Nephron (organoid): ENCODE results near the gene SOCS6.

Experiments
- H3K27ac Mint-ChIP-seq, 3 experiments: 2 replicates each; pipeline ENCODE4 v1.8.0; 2020; ENCODE audit warnings: mixed read lengths in 3 of 3, mild to moderate bottlenecking in 2 of 3, moderate library complexity in 1 of 3
- H3K27me3 Mint-ChIP-seq: 2 replicates; pipeline ENCODE4 v1.8.0; 2021; ENCODE audit warnings: low read depth, mild to moderate bottlenecking, moderate library complexity, mixed read lengths
- H3K36me3 Mint-ChIP-seq: 2 replicates; pipeline ENCODE4 v1.8.0; 2020; ENCODE audit warnings: low read depth, mixed read lengths
- H3K4me1 Mint-ChIP-seq: 2 replicates; pipeline ENCODE4 v1.8.0; 2020; ENCODE audit warnings: mixed read lengths
- H3K4me3 Mint-ChIP-seq, 3 experiments: 2 replicates each; pipeline ENCODE4 v1.8.0; 2020; ENCODE audit warnings: mild to moderate bottlenecking in 3 of 3, mixed read lengths in 3 of 3, moderate library complexity in 2 of 3
- H3K9me3 Mint-ChIP-seq: 2 replicates; pipeline ENCODE4 v1.8.0; 2020; ENCODE audit warnings: mixed read lengths
- CTCF ChIP-seq, 3 experiments: fragments of 200-600 bp; sonication (generic); IDR thresholded peaks; one replicate each; pipeline ENCODE4 v1.5.0; 2021; ENCODE audit warnings: antibody characterized with exemption in 3 of 3; ENCODE audit not compliant: unreplicated experiment in 3 of 3

SOCS6 gene

DNA sequence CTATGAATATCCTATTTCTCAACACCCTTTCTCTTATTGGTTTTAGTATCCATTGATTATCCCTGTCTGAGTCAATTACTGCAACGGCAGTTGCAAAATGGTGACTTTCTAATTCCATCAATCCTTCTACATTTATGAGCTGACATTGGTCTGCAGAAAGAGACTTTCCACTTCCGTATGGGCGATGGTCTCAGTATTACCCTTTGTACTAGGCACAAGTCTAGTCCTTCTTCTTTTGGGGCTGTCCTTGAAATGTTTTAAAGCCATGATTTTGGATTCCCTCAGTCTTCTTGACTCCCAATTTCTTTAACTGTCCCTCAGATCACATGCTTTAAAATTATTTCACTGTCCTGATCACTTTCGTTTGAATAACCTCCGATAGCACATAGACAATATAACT is 32.7 kb upstream of the SOCS6 start:
- Mint-ChIP-seq H3K36me3 (no peaks in the 10 kb centered on the region), H3K4me3 (no peak overlapping the region), H3K9me3 (no peaks in the 10 kb centered on the region), H3K27me3 (no peaks in the 10 kb centered on the region), H3K27ac (no peak overlapping the region), H3K4me1 (no peaks in the 10 kb centered on the region)
- no peak for TF ChIP-seq CTCF (IDR thresholded peaks at IDR 0.05; ENCODE audit: unreplicated experiment in 3 of 3)

GRCh38 chr18:70256994-70257393 is 31.9 kb upstream of the SOCS6 start:
- Mint-ChIP-seq H3K4me1 (no peaks in the 10 kb centered on the region), H3K27me3 (no peaks in the 10 kb centered on the region), H3K36me3 (no peaks in the 10 kb centered on the region), H3K4me3 (no peak overlapping the region), H3K27ac (no peak overlapping the region), H3K9me3 (no peaks in the 10 kb centered on the region)
- no peak for TF ChIP-seq CTCF (IDR thresholded peaks at IDR 0.05; ENCODE audit: unreplicated experiment in 3 of 3)

- H3K9me3 Mint-ChIP-seq, result no peaks in the 10 kb centered on the region
- no peaks in the 10 kb centered on the region for H3K36me3 Mint-ChIP-seq
- no peaks in the 10 kb centered on the region for H3K4me1 Mint-ChIP-seq
- no peak overlapping the region for H3K4me3 Mint-ChIP-seq
- H3K27ac Mint-ChIP-seq, result no peak overlapping the region
- TF ChIP-seq CTCF (IDR thresholded peaks at IDR 0.05; ENCODE audit: unreplicated experiment in 3 of 3), result no peak
- no peaks in the 10 kb centered on the region for H3K27me3 Mint-ChIP-seq
Measured at GRCh38 chr18:70258243-70258642, 30.6 kb upstream of the SOCS6 start.

- H3K9me3 Mint-ChIP-seq, result no peaks in the 10 kb centered on the region
- no peaks in the 10 kb centered on the region for H3K4me1 Mint-ChIP-seq
- H3K27me3 Mint-ChIP-seq, result no peaks in the 10 kb centered on the region
- H3K27ac Mint-ChIP-seq, result no peak overlapping the region
- no peak overlapping the region for H3K4me3 Mint-ChIP-seq
- TF ChIP-seq CTCF (IDR thresholded peaks at IDR 0.05; ENCODE audit: unreplicated experiment in 3 of 3), result no peak
- H3K36me3 Mint-ChIP-seq, result no peaks in the 10 kb centered on the region
Measured at GRCh38 chr18:70260683-70261082, 28.2 kb upstream of the SOCS6 start.

DNA sequence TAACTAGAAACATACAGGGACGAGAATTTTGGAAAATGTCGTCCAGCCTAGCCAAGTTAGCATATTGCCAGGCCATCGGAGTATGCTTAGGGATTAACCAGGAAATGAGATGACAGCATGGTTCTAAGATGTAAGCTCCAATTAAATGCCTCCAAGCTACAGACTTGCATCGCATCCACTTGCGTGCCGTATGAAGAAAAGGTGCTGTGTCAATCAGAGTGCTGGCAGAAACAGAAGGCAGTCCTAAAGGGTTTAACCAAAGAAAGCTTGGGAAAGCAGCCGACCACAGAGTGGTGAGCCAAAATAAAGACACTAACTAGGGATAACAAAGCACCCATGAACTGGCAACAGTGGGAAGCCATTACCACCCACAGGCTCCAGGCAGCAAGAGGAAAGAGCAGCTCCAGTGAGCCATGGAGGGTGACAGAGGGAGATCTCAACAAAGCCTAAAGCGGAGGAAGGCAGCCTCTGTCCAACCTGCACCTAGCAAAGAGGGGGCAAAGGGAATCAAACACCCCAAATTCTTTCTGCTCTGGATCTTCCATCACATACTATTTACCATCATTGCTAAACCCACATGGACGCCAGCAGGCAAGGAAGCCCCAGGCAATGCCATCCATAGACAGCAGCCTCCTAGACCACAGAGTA is 27.6 kb upstream of the SOCS6 start:
- TF ChIP-seq CTCF (IDR thresholded peaks at IDR 0.05; ENCODE audit: unreplicated experiment in 3 of 3), result no peak
- no peaks in the 10 kb centered on the region for H3K27me3 Mint-ChIP-seq
- no peaks in the 10 kb centered on the region for H3K36me3 Mint-ChIP-seq
- no peaks in the 10 kb centered on the region for H3K4me1 Mint-ChIP-seq
- no peak overlapping the region for H3K27ac Mint-ChIP-seq
- no peak overlapping the region for H3K4me3 Mint-ChIP-seq
- no peaks in the 10 kb centered on the region for H3K9me3 Mint-ChIP-seq

GRCh38 chr18:70263336-70263735 is 25.5 kb upstream of the SOCS6 start:
- H3K4me1 Mint-ChIP-seq, result no peaks in the 10 kb centered on the region
- H3K27ac Mint-ChIP-seq, result no peak overlapping the region
- no peaks in the 10 kb centered on the region for H3K36me3 Mint-ChIP-seq
- H3K4me3 Mint-ChIP-seq, result no peak overlapping the region
- H3K9me3 Mint-ChIP-seq, result no peaks in the 10 kb centered on the region
- H3K27me3 Mint-ChIP-seq, result no peaks in the 10 kb centered on the region
- no peak for TF ChIP-seq CTCF (IDR thresholded peaks at IDR 0.05; ENCODE audit: unreplicated experiment in 3 of 3)
